ENCODE data around the gene IFFO2.

IFFO2 gene

DNA sequence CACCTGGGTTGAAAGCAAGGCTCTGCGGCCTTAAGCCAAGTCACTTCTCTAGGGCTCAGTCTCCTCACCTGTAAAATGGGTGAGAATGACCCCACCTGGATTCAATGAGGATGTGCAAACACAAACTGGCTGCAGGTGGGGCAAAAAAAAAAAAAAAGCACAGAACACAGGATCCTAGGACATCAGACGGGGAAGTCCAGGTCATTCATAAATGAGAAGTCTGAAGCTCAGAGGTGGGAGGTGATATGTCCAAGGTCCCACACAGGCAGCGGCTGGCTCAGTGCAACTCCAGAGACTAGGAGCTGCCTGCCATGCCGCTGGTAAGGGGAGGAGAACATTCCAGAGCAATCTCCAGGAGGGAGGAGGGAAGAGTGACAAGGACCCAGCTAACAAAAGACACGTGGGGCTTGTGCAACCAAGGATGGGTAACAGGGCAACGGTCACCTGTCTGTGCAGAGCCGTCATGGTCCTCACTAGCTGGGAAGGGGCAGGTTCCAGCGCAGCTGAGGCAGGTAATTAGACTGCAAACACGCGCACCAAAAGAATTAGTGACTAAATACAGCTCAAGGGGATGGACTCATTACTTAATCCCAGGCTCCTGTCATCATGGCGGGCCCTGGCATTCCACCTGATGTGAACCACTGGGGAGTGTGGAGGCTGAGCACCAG lies 19.5 kb downstream of the IFFO2 start:
- no peak for DNase-seq (ENCODE audit: low read depth, low spot score)
- no peaks in the 10 kb centered on the region for H3K27me3 ChIP-seq (ENCODE audit: control insufficient read depth, insufficient read depth, low read length)
- peaks cover 11% of the 10 kb centered on the region for H3K4me1 ChIP-seq (ENCODE audit: control insufficient read depth, insufficient read depth, low read length)
- H3K27ac ChIP-seq (ENCODE audit: low read length) = no peak overlapping the region
- WGBS (ENCODE audit: insufficient coverage, insufficient read length) = no CpG with 5 or more reads among the region's 11 CpGs
- no peaks in the 10 kb centered on the region for H3K36me3 ChIP-seq (ENCODE audit: control insufficient read depth, insufficient read depth, low read length)
- H3K9me3 ChIP-seq (ENCODE audit: control insufficient read depth, insufficient read depth, low read length) = no peaks in the 10 kb centered on the region
- no peak overlapping the region for H3K4me3 ChIP-seq (ENCODE audit: low read length)

DNA sequence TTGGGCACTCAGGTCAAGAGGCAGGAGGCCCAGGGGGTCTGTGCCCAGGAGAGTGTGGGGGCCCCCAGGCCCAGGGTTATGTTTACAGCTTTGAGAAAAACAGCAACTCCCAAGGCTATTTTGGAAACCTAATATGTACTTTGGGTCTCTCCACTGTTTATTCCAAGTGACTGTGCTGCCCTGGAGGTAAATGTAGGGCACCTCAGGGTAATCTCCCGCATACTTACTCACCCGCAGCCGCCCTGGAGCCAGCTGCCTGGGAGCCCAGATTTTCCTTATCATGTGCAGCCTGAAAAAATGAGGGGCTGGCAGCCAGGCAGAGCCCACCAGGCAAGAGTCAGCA lies 20.0 kb downstream of the IFFO2 start:
- Histone ChIP-seq H3K4me1 (ENCODE audit: control insufficient read depth, insufficient read depth, low read length) (peaks cover 8% of the 10 kb centered on the region), H3K36me3 (ENCODE audit: control insufficient read depth, insufficient read depth, low read length) (no peaks in the 10 kb centered on the region)
- WGBS (ENCODE audit: insufficient coverage, insufficient read length) = no CpG with 5 or more reads among the region's 3 CpGs

GRCh38 chr1:18934205-18935000 lies 22.1 kb downstream of the IFFO2 start:
- DNase-seq (ENCODE audit: low read depth, low spot score) = no peak
- Histone ChIP-seq H3K36me3 (ENCODE audit: control insufficient read depth, insufficient read depth, low read length) (no peaks in the 10 kb centered on the region), H3K27me3 (ENCODE audit: control insufficient read depth, insufficient read depth, low read length) (no peaks in the 10 kb centered on the region), H3K27ac (ENCODE audit: low read length) (no peak overlapping the region), H3K4me3 (ENCODE audit: low read length) (no peak overlapping the region), H3K9me3 (ENCODE audit: control insufficient read depth, insufficient read depth, low read length) (no peaks in the 10 kb centered on the region), H3K4me1 (ENCODE audit: control insufficient read depth, insufficient read depth, low read length) (peaks cover 4% of the 10 kb centered on the region)
- no CpG with 5 or more reads among the region's 14 CpGs for WGBS (ENCODE audit: insufficient coverage, insufficient read length)

More for the DNA sequence above, 20.0 kb downstream of the IFFO2 start:
- Histone ChIP-seq H3K4me3 (ENCODE audit: low read length) (no peak overlapping the region), H3K27me3 (ENCODE audit: control insufficient read depth, insufficient read depth, low read length) (no peaks in the 10 kb centered on the region), H3K27ac (ENCODE audit: low read length) (no peak overlapping the region), H3K9me3 (ENCODE audit: control insufficient read depth, insufficient read depth, low read length) (no peaks in the 10 kb centered on the region)
- no peak for DNase-seq (ENCODE audit: low read depth, low spot score)

GRCh38 chr1:18932879-18933278 lies 23.6 kb downstream of the IFFO2 start:
- no peaks in the 10 kb centered on the region for H3K9me3 ChIP-seq (ENCODE audit: control insufficient read depth, insufficient read depth, low read length)
- no peak overlapping the region for H3K27ac ChIP-seq (ENCODE audit: low read length)
- H3K27me3 ChIP-seq (ENCODE audit: control insufficient read depth, insufficient read depth, low read length) = no peaks in the 10 kb centered on the region
- H3K4me3 ChIP-seq (ENCODE audit: low read length) = no peak overlapping the region
- no peaks in the 10 kb centered on the region for H3K36me3 ChIP-seq (ENCODE audit: control insufficient read depth, insufficient read depth, low read length)
- no CpG with 5 or more reads among the region's 7 CpGs for WGBS (ENCODE audit: insufficient coverage, insufficient read length)
- H3K4me1 ChIP-seq (ENCODE audit: control insufficient read depth, insufficient read depth, low read length) = peaks cover 2% of the 10 kb centered on the region
- no peak for DNase-seq (ENCODE audit: low read depth, low spot score)

- Histone ChIP-seq H3K4me3 (ENCODE audit: low read length) (no peak overlapping the region), H3K4me1 (ENCODE audit: control insufficient read depth, insufficient read depth, low read length) (peaks cover 3% of the 10 kb centered on the region), H3K27ac (ENCODE audit: low read length) (no peak overlapping the region), H3K27me3 (ENCODE audit: control insufficient read depth, insufficient read depth, low read length) (no peaks in the 10 kb centered on the region), H3K9me3 (ENCODE audit: control insufficient read depth, insufficient read depth, low read length) (no peaks in the 10 kb centered on the region), H3K36me3 (ENCODE audit: control insufficient read depth, insufficient read depth, low read length) (no peaks in the 10 kb centered on the region)
- no peak for DNase-seq (ENCODE audit: low read depth, low spot score)
- WGBS (ENCODE audit: insufficient coverage, insufficient read length) = no CpG with 5 or more reads among the region's 5 CpGs
Measured at GRCh38 chr1:18932387-18932786, 24.1 kb downstream of the IFFO2 start.

- Histone ChIP-seq H3K27me3 (ENCODE audit: control insufficient read depth, insufficient read depth, low read length) (no peaks in the 10 kb centered on the region), H3K4me3 (ENCODE audit: low read length) (no peak overlapping the region), H3K4me1 (ENCODE audit: control insufficient read depth, insufficient read depth, low read length) (peaks cover 3% of the 10 kb centered on the region), H3K36me3 (ENCODE audit: control insufficient read depth, insufficient read depth, low read length) (no peaks in the 10 kb centered on the region), H3K9me3 (ENCODE audit: control insufficient read depth, insufficient read depth, low read length) (no peaks in the 10 kb centered on the region), H3K27ac (ENCODE audit: low read length) (no peak overlapping the region)
- DNase-seq (ENCODE audit: low read depth, low spot score) = no peak
- WGBS (ENCODE audit: insufficient coverage, insufficient read length) = no CpG with 5 or more reads among the region's 10 CpGs
Measured at GRCh38 chr1:18931730-18932129, 24.7 kb downstream of the IFFO2 start.

GRCh38 chr1:18929686-18930085 lies 26.8 kb downstream of the IFFO2 start:
- Histone ChIP-seq H3K27ac (ENCODE audit: low read length) (no peak overlapping the region), H3K4me3 (ENCODE audit: low read length) (no peak overlapping the region), H3K4me1 (ENCODE audit: control insufficient read depth, insufficient read depth, low read length) (peaks cover 3% of the 10 kb centered on the region), H3K36me3 (ENCODE audit: control insufficient read depth, insufficient read depth, low read length) (no peaks in the 10 kb centered on the region), H3K27me3 (ENCODE audit: control insufficient read depth, insufficient read depth, low read length) (no peaks in the 10 kb centered on the region), H3K9me3 (ENCODE audit: control insufficient read depth, insufficient read depth, low read length) (no peaks in the 10 kb centered on the region)
- no peak for DNase-seq (ENCODE audit: low read depth, low spot score)
- no CpG with 5 or more reads among the region's 7 CpGs for WGBS (ENCODE audit: insufficient coverage, insufficient read length)

DNA sequence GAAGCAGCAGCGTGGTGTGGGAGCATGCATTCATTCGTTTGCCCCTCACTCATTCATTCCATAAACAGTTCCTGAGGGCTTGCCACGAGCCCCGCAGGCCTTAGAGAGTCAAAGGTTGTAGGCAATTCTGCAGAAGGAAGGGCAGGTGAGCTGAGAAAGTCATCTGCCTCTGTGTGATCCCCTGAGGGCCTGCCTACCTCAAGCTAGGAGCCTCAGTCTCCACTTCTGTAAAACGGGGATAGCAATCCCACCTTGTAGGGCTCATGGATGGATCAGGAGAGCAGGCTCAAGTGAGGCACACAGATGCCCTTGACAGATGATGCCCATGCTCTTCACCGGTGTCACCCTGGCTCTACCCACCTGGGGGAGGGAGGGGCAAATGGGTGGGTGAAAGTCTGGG lies 27.5 kb downstream of the IFFO2 start:
- DNase-seq (ENCODE audit: low read depth, low spot score) = no peak
- Histone ChIP-seq H3K9me3 (ENCODE audit: control insufficient read depth, insufficient read depth, low read length) (no peaks in the 10 kb centered on the region), H3K36me3 (ENCODE audit: control insufficient read depth, insufficient read depth, low read length) (no peaks in the 10 kb centered on the region), H3K27me3 (ENCODE audit: control insufficient read depth, insufficient read depth, low read length) (no peaks in the 10 kb centered on the region), H3K4me3 (ENCODE audit: low read length) (no peak overlapping the region), H3K27ac (ENCODE audit: low read length) (no peak overlapping the region), H3K4me1 (ENCODE audit: control insufficient read depth, insufficient read depth, low read length) (peaks cover 3% of the 10 kb centered on the region)
- no CpG with 5 or more reads among the region's 6 CpGs for WGBS (ENCODE audit: insufficient coverage, insufficient read length)

DNA sequence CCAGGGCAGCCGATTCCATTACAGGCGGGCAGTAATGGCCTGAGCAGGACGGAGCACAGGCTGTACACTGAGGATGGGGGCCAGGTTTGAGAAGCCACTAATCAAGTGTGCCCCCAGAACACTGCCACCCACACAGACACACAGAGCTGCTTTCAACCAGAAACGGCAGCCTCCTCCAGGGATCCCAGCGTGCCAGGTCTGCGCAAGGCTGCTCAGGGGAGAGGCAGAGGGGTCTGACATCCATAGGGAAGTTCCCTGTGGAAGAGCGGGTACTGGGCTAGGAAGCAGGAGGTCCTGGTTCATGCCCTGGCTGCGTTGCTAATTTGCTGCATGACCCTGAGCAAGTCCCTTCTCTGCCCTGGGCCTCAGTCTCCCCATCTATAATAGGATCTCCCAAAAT lies 28.1 kb downstream of the IFFO2 start:
- Histone ChIP-seq H3K27me3 (ENCODE audit: control insufficient read depth, insufficient read depth, low read length) (no peaks in the 10 kb centered on the region), H3K9me3 (ENCODE audit: control insufficient read depth, insufficient read depth, low read length) (no peaks in the 10 kb centered on the region), H3K4me3 (ENCODE audit: low read length) (no peak overlapping the region), H3K4me1 (ENCODE audit: control insufficient read depth, insufficient read depth, low read length) (peaks cover 6% of the 10 kb centered on the region), H3K36me3 (ENCODE audit: control insufficient read depth, insufficient read depth, low read length) (no peaks in the 10 kb centered on the region), H3K27ac (ENCODE audit: low read length) (no peak overlapping the region)
- DNase-seq (ENCODE audit: low read depth, low spot score) = no peak
- WGBS (ENCODE audit: insufficient coverage, insufficient read length) = no CpG with 5 or more reads among the region's 8 CpGs

GRCh38 chr1:18927654-18928272 lies 28.7 kb downstream of the IFFO2 start:
- H3K4me3 ChIP-seq (ENCODE audit: low read length) = no peak overlapping the region
- no peaks in the 10 kb centered on the region for H3K9me3 ChIP-seq (ENCODE audit: control insufficient read depth, insufficient read depth, low read length)
- H3K27ac ChIP-seq (ENCODE audit: low read length) = no peak overlapping the region
- no CpG with 5 or more reads among the region's 12 CpGs for WGBS (ENCODE audit: insufficient coverage, insufficient read length)
- H3K27me3 ChIP-seq (ENCODE audit: control insufficient read depth, insufficient read depth, low read length) = no peaks in the 10 kb centered on the region
- peaks cover 7% of the 10 kb centered on the region for H3K4me1 ChIP-seq (ENCODE audit: control insufficient read depth, insufficient read depth, low read length)
- H3K36me3 ChIP-seq (ENCODE audit: control insufficient read depth, insufficient read depth, low read length) = no peaks in the 10 kb centered on the region
- no peak for DNase-seq (ENCODE audit: low read depth, low spot score)

All from iPS DF 6.9 (cell line).